Ovary (tissue), 3 donors: ENCODE results near the gene SRC.

Experiments
- CTCF ChIP-seq, 3 donors: fragments of 450-650 bp in 2 of 3; fragments of 200-600 bp in 1 of 3; IDR thresholded peaks; one replicate each; pipeline versions ENCODE4 v1.5.1 to v1.8.0; 2016 to 2022; ENCODE audit warnings: antibody characterized with exemption in 3 of 3, mild to moderate bottlenecking in 1 of 3
- EP300 ChIP-seq: sonication (generic); formaldehyde crosslinking; IDR thresholded peaks from one replicate; pipeline ENCODE4 v1.6.1; 2017; ENCODE audit warnings: antibody characterized with exemption
- POLR2A ChIP-seq: fragments of 450-650 bp; IDR thresholded peaks from one replicate; pipeline ENCODE4 v1.6.1; 2017; ENCODE audit warnings: antibody characterized with exemption, mild to moderate bottlenecking, moderate library complexity
- donor health status: DM: no; HTN: no; CAD: no.

GRCh38 chr20:37435607-37436006, 89.7 kb downstream of the SRC start:
- TF ChIP-seq CTCF (IDR thresholded peaks at IDR 0.05) (no peak), EP300 (no peak), POLR2A (no peak)
